Myocyte (in vitro differentiated cells): ENCODE data around the gene CYP17A1. TPM values are rescaled to one million over a fixed set of nuclear protein-coding genes. Genes with fewer than 3 reads are reported as not detected.
"Not testable (repeated sequence)": the region's sequence is repeated elsewhere in the genome, so short reads cannot be mapped to it uniquely, and the experiment has no call there.

Source experiments
- DNase-seq: peaks from one replicate; pipeline ENCODE4 v3.0.0-alpha.2; 2012; ENCODE audit warnings: low read depth
- total RNA-seq: library from RNA; depleted of rRNA; stranded (reverse); fragments of >200 nt; gene quantifications from 2 replicates; pipeline ENCODE4 v1.2.3, GENCODE V29; 2014

CYP17A1 gene
- total RNA-seq, 1 donor from 2014 or later = not detected

DNA sequence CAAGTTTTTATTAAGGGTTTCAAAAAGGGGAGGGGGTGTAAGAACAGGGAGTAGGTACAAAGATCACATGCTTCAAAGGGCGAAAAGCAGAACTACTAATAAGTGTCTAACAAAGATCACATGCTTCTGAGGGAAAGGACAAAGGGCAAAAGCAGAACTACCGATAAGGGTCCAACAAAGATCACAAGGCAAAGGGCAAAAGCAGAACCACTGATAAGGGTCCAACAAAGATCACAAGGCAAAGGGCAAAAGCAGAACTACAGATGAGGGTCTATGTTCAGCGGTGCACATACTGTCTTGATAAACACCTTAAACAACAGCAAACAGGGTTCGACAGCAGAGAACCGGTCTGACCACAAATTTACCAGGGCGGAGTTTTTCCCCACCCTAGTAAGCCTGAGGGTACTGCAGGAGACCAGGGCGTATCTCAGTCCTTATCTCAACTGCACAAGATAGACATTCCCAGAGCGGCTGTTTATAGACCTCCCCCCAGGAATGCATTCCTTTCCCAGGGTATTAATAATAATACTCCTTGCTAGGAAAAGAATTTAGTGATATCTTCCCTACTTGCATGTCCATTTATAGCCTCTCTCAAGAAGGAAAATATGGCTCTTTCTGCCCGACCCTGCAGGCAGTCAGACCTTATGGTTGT lies 1.2 kb upstream of the CYP17A1 start:
- not testable (repeated sequence) for DNase-seq

DNA sequence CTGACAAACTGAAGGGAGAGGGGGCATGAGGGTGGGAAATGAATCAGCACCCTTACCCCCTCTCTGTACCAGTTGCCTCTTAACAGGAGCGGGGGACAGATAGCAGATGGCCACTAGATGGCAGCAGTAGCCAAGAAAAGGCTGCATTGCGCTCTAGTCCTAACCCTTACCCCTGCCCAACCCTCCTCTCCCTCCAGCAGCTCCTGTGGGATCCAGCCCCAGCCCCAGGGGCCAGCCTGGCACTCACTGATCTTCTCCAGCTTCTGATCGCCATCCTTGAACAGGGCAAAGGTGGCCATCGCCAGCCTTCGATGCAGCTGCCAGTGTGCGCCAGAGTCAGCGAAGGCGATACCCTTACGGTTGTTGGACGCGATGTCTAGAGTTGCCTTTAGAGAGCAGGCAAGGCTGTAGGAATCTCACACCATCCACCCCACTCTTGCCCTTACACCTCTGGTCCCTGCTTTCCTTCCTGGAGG lies 2.2 kb downstream of the CYP17A1 start:
- DNase-seq = peak; percentile 82

DNA sequence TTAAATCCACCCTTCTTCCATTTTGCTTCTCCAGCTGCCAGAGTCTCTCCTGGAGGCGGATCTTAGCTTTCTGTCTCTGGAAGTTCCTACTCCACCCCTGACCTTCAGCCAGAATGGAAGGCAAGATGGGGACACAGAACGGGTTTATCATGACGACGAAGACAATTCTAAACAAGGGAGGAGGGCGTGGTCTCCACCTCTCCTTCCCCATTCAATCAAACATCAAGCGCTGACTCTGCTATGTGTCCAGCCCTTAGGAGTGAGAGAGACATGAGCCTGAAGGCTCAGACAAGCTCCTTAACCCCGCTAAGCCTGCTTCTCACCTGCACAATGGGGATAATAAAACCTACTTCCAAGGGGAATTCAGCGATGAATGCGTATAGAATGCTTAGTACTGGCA lies 3.1 kb downstream of the CYP17A1 start:
- no peak for DNase-seq

DNA sequence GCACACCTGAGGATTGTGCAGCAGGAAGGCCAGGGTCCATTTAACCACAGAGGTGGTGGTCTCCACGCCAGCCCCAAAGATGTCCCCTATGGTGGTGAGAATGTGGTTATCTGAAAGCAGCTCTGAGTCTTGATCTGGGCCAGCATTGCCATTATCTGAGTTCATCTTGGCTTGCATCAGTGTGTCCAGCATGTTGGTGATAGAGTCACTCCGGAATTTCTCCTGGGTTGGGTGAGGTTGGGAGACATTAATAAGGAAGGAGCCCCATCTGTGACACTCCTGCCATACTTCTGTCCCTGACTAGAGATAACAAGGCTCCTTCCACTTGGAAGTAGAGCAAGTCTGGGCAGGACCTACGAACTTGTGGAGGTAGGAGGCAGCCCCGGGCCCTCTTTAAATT lies 4.2 kb downstream of the CYP17A1 start:
- DNase-seq = peak; percentile 49

DNA sequence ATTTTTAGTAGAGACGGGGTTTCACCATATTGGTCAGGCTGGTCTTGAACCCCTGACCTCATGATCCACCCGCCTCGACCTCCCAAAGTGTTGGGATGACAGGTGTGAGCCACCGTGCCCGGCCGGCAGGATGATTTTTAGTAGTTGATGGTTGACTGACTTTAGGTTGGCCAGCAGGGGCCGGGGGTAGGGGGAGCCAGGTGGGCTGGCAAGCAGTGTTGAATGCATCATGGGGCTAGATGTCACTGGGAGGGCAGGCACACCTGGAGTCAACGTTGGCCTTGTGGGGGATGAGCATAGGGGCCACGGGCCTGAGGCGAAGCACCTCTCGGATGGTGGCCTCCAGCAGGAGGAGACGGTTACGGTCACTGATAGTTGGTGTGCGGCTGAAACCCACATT lies 5.0 kb downstream of the CYP17A1 start:
- DNase-seq = no peak

DNA sequence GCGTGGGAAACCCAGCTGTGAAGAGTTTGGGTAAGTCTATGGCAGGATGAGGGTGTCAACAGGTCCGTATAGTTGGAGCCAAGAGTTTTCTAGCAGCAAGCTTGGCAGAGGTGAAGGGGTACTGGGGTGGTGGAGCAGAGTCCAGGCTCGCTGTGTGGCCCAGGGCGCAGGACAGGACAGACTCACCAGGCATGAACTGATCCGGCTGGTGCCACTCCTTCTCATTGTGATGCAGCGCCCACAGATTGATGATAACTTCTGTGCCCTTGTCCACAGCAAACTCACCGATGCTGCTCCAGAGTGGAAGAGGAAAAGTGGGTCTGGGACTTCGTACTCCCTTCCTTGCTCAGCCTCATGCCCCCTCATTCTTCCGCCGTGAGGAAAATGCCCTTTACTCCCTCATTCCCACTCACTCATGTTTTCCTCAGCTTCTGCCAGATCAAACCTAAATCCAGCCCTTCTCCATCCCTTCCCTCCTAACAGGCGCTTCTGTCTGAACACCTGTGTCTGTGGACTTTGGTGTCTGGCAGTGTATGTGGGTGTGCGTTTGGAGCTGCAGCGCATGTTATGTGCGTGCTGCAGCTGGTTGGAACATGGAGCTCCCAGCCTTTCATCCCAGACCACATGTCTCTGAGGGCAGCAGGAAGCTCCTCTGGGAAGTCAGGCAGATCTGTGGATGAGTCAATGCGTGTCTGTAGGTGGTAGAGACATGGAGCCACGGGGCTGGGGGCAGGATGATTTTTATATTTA lies 5.7 kb downstream of the CYP17A1 start:
- no peak for DNase-seq

DNA sequence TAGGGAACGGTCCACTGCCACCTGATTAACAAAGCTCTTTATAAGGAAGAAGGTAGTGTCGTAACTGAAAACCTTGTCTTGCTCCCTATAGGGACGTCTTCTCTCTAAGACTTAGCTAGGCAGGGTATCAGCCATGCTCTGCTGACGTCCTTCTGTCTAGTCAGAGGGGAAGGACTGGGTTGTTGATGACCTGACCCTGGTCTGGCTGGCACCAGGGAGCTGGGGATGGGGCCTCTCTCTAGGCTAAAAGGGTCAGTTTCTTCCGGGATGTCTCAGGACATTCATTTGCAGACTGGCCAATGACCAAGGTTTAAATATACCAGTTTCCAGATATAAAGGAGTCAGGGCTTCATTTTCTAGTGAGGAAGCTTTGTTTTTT lies 9.6 kb downstream of the CYP17A1 start:
- DNase-seq = no peak

DNA sequence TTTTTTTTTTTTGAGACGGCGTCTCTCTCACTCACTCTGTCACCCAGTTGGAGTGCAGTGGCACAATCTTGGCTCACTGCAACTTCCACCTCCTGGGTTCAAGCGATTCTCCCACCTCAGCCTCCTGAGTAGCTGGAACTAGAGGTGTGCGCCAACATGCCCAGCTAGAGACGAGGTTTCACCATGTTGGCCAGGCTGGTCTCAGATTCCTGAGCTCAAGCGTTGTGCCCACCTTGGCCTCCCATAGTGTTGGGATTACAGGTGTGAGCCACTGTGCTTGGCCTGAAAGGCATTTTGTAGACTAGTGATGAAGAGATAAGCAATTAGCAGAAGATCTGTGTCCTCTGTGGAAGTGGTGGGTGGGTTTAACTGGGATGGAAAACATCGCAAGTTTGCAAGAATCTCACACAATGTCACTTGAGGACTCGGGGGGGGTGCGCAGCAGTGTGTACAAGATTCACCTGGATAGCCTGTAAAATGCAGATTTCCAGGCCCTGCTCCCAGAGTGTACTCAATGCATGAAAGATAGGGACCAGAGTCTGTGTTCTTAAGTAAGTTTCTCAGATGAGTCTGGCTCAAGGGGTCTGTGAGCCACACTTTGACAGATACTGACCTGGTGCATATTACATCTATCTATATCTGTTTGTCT lies 10.9 kb downstream of the CYP17A1 start:
- DNase-seq = no peak

DNA sequence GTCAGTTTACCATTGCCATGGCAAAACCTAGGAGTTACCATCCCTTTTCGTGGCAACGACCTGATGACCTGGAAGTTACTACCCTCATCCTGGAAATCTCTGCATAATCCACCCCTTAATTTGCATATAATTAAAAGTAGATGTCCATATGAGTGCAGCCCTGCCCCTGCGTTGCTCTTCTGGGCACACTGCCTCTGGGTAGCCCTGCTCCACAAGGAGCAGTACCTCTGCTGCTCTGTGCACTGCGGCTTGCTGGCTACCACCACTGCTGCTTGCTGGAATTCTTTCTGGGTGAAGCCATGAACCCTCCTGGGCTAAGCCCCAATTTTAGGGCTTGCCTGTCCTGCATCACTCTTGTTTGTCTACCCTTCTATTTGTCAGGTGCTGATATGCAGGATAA lies 12.5 kb downstream of the CYP17A1 start:
- no peak for DNase-seq

DNA sequence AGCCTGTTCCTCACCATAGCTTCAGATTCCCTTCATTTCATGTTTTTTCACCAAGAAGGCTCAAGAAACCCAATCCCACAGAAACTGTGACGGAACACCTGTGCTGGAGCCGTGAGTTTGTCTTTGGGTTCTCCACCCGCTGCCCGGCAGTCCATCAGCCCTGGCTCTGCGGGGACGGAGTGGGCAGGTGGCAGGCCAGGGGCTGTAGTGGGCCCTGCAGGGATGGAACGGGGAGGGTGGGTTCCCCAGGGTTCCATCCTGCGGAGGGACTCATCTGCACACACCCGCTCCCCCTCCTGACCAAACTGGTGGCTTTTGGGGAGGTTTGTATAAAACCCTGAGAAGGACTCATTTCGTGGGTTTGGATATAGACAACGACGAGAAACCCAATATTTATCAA lies 15.0 kb downstream of the CYP17A1 start:
- no peak for DNase-seq

DNA sequence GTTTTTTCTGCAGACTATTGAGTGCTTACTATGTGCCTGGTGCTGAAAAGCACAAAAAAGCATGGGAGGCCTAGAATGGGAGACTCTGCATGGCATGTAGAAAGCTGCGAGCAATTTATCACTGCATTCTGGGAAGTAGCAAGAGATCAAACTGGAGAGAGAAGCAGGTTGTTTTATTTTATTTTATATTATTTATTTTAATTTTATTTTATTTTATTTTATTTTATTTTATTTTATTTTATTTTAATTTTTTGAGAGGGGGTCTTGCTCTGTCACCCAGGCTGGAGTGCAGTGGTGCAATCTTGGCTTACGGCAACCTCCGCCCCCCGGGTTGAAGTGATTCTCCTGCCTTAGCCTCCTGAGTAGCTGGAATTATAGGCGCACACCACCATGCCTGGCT lies 17.2 kb downstream of the CYP17A1 start:
- not testable (repeated sequence) for DNase-seq

DNA sequence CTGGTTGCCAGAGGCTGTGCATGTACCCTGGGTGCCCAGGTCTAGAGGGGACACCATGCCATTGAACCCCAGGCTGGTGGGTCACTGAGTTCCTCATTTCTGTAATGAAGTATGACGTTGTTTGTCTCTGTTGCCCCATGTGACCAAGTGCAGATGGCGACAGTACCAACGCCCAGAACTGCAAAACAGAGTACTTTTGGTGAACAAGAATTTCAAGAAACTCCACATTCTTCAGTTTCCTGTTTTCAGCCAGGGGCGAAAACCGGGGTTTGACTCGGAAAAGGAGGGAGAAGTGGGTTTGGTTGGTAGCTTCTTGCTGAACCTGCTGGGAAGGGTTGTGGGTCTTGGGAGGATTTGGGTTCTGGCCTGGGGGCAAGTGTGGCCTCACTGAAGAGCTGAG lies 18.2 kb downstream of the CYP17A1 start:
- no peak for DNase-seq

DNA sequence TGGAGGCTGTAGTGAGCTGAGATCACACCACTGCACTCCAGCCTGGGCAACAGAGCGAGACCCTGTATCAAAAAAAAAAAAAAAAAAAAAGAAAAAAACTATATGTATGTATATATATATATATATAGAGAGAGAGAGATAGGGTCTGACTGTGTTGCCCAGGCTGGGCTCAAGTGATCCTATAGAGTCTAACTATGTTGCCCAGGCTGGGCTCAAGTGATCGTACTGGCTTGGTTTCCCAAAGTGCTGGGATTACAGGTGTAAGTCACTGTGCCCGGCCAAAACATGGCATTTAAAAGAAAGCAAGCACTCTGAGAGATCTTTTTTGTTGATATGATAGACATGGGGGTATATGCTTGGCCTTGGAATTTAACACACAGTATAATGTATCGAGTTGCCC lies 20.0 kb downstream of the CYP17A1 start:
- DNase-seq = no peak

DNA sequence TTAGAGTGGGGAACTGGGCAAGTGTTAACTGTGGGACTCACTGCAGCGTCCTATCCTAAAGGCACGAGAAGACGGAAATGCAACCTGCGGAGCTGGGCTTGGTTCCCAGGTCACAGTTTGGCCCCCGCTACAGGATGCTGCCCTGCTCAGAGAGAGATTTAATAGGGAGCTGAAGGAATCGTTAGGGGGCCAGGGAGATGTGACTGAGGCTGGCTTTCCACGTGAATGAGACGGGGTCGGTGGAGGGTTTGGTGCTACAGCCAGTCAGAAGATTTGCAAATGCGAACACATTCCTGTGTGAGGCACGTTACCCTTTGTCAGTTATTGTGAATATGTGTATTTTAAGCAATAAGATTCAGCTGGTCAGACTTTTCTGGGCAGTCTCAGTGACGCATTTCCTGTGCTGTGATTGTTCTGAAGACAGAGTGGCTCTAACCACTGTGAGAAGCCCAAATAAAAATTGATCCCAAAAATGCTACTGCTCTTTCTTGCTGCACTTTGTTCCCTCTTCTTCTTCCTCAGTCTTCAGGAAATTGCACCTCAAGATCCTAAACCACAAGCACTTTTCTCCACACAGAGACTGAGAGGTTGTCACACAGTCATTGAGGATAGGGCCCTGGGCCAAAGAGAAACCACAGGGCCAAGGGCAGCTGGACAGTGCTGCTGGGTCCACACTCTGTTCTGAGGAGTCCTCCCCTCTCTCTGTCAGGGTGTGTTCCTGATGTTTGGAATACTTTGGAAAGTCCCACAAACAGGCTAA lies 21.2 kb downstream of the CYP17A1 start:
- DNase-seq = peak; percentile 87

DNA sequence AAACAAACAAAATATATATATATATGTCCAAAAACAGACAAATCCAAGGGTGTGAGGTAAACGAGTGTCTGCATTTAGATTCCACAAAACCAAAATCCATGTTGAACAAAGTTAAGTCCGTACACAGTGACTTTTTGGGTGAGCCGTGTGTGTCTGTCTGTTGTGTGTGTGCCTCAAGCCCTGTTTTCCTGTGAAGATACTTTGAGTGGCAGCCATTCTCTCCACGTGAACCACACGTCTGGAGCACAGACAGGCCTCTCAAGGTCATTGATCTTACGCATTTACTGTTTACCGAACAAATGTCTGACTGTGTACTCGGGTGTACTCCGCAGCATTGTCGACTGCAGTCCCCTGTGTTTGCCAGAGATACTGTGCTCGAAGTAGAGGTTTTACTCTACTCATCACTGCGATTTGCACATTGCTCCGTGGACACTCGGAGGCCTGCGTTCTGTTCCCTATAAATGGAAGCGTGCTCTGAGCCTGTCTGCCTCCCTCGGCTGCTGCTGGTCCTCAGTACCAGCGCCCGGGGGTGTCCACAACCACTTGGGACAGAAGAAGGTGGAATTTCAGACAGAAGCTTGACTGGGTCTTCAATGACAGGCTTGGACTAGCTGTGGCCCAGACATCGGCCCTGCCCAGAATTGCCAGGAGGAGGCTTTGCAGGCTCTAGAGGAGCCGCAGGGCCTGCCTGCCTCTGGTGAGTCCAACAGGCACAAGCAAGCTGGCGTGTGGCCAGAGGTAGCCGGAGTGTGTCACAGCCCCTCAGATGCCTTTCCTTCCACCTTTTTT lies 22.1 kb downstream of the CYP17A1 start:
- DNase-seq = peak; percentile 76

DNA sequence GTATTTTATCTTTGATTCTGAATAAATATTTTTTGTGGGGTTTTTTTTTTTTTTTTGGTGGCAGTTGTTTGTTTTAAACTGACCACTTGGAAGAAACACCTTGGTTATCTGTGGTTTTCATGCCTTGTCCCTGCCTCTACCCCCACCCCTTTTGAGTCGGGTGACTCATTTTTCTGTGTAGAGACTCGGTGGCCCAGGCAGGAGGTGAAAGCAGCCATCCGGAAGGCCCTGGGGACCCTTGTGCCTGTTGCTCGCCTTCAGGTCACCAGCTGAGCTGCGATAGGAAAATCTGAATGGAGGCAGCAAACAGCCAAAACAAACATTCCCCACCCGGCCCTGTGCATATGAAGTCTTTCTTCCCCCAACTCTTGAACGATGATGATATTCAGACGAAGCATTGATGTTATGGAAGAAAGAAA lies 22.8 kb downstream of the CYP17A1 start:
- DNase-seq = no peak

DNA sequence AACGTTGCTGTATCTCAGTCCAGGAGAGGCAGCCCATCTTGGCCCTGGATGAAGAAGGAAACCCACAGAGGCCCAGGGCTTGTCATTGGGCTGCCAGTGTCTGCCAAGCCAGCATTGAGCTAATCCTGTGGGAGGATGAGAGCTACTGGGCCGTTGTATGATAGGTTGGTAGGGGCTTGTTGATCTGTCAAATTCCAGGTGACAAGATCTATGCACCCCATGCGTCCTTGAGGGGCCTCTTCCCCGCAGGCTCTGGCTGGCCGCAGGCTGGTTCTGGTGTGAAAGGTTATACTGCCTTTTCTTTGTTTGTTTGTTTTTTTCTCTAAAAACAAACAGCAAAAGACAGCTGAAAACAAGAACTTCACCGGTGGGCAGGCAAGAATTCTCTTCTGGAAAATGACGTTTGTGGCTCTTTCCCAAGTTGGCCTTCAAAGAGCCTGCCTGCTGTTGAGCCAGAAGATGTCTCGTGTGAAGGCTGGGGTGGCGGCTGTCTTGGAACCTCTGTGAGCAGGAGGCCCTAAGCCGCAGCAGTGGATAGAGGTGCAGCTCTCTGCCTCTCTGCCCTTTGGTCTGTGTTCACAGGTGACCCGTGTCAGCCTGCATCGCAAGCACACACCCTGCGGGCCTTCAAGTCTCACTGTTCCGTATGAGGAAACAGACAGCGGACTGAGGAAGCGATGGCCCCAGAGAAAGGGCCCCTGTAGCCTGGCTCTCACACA lies 23.3 kb downstream of the CYP17A1 start:
- DNase-seq = no peak

DNA sequence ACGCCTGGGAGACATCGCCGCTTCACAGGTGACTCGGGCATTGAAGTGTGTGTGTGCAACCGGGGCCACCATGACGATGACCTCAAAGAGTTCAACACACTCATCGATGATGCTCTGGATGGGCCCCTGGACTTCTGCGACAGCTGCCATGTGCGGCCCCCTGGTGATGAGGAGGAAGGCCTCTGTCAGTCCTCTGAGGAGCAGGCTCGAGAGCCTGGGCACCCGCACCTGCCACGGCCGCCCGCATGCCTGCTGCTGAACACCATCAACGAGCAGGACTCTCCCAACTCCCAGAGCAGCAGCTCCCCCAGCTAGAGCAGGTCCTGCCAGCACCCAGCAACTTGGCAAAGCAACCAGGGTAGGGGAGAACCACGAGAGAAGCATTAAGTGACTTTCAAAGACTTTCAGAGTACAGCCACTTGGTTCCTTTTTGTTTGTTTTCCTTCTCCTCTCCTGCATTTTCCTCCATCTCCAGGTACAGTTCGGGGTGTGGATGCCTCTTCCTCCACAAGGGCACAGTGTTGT lies 24.1 kb downstream of the CYP17A1 start:
- no peak for DNase-seq

DNA sequence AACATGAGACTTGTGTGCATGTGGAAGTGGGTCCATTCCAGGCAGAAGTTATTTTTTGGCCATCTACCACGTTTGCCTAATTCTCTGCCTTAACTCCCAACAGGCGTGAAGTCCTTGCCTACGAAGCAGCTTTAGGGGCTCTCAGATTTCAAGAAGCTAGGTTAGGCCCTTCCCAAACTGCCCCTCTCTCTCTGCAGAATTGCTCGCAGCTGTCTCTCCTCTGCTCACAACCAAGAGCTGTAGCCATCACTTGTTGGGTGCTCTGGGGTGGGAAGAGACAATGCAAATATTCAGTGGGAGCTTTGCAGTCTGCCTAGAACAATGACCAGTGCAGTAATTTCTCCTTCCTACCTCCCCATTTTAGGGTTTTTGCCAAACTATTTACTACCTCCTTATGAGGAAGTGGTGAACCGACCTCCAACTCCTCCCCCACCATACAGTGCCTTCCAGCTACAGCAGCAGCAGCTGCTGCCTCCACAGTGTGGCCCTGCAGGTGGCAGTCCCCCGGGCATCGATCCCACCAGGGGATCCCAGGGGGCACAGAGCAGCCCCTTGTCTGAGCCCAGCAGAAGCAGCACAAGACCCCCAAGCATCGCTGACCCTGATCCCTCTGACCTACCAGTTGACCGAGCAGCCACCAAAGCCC lies 24.9 kb downstream of the CYP17A1 start:
- DNase-seq = peak; percentile 56
